Prostate gland (tissue), 2 donors: ENCODE results near the gene SIVA1. TPM values are rescaled to one million over a fixed set of nuclear protein-coding genes. Genes with fewer than 3 reads are reported as not detected.
"Not testable (repeated sequence)": the region's sequence is repeated elsewhere in the genome, so short reads cannot be mapped to it uniquely, and the experiment has no call there.

Experiments used
- DNase-seq: peaks from one replicate; pipeline ENCODE4 v3.0.0-alpha.2; 2019; ENCODE audit warnings: low spot score
- H3K27ac ChIP-seq, 2 donors: fragments of 200-600 bp; sonication (generic); 2 replicates each; pipeline ENCODE4 v1.5.1; 2017 to 2019
- H3K27me3 ChIP-seq: fragments of 200-600 bp; sonication (generic); replicated peaks from 2 replicates; pipeline ENCODE4 v1.5.1; 2019; ENCODE audit not compliant: insufficient read depth
- H3K36me3 ChIP-seq, 2 donors: fragments of 200-600 bp; sonication (generic); 1 replicate in 1 of 2; 2 replicates in 1 of 2; pipeline versions ENCODE4 v1.5.1 to v1.8.1; 2017 to 2019
- H3K4me1 ChIP-seq: fragments of 200-600 bp; sonication (generic); replicated peaks from 2 replicates; pipeline ENCODE4 v1.5.1; 2019
- H3K4me3 ChIP-seq, 2 donors: fragments of 200-600 bp; sonication (generic); 2 replicates each; pipeline ENCODE4 v1.5.1; 2017 to 2019
- H3K9me3 ChIP-seq: fragments of 200-600 bp; sonication (generic); 2 replicates; pipeline ENCODE4 v1.5.1; 2017
- POLR2A ChIP-seq: fragments of 450-650 bp; IDR thresholded peaks from one replicate; pipeline ENCODE4 v1.6.1; 2016; ENCODE audit warnings: antibody characterized with exemption, mild to moderate bottlenecking
- POLR2AphosphoS5 ChIP-seq: sonication (generic); formaldehyde crosslinking; IDR thresholded peaks from one replicate; pipeline ENCODE4 v1.6.1; 2017; ENCODE audit warnings: antibody characterized with exemption
- WGBS: methylation state at CpG from one replicate; pipeline ENCODE4 v1.1.5; 2018; 5-methylcytosine and 5-hydroxymethylcytosine counted together
- intact Hi-C: fragments of 100-400 bp; cut with DNase I; formaldehyde crosslinking; loops from one replicate; pipeline ENCODE4 v1.14.2; 2022
- total RNA-seq, 2 donors: library from RNA; depleted of rRNA; stranded (reverse); fragments of >200 nt; gene quantifications; one replicate each; pipeline ENCODE4 v1.1.0, GENCODE V29; 2016
- TF ChIP-seq, protein P1 (sequence below), 4 experiments: fragments of 200-600 bp in 2 of 4; fragments of 450-650 bp in 2 of 4; sonication (generic) in 2 of 4; IDR thresholded peaks; 1 replicate in 3 of 4; 2 replicates in 1 of 4; pipeline ENCODE4 v1.5.1; 2016 to 2019; ENCODE audit warnings: antibody characterized with exemption in 4 of 4, mild to moderate bottlenecking in 2 of 4, moderate library complexity in 2 of 4

Gene SIVA1
- total RNA-seq, 2 donors from 2014 or later, result 249 to 514 TPM

DNA sequence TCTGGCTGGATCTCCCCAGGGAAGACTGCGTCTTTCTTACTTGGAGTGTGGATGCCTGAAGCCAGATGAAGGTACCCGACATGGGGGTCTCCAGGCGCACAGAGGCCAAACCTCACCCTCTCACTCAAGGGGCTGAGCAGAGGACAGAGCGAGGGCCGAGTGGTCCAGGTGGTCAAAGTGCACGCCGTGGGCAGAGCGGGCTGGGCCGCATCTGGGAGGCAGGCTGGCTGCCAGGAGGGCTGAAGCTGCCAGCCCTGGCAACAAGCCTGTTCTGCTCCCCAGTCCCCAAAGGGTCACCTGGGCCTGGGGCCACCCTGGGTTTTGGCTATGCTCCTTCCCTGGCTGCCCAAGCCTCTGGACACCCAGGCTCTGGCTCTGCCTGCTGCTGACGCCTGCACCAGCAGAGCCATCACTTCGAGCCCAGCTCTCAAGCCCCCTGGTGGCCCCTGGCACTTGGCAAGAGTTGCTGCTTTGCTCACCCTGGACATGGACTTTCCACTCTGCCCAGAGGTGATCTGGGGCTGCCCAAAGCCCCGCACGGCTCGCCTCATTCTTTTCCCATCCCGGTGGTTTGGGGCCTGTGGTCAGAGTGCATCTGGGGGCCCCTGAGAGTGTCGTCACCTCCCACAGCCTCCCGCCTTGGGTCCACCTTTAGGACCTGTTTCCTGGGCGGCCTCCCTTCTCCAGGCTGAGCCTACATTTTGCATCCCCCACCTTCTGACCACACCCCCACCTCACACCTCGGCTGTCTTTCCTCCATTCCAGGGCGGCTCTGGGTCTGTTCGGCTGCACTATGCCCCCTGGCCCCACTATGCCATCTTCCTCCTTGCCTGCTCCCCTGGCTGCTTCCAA, 26.1 kb upstream of the SIVA1 start:
- 80% methylated on average over 21 of the region's 21 CpGs for WGBS
- H3K9me3 ChIP-seq, result no peaks in the 10 kb centered on the region
- TF ChIP-seq POLR2AphosphoS5 (no peak), POLR2A (no peak)
- TF ChIP-seq, protein P1, sequence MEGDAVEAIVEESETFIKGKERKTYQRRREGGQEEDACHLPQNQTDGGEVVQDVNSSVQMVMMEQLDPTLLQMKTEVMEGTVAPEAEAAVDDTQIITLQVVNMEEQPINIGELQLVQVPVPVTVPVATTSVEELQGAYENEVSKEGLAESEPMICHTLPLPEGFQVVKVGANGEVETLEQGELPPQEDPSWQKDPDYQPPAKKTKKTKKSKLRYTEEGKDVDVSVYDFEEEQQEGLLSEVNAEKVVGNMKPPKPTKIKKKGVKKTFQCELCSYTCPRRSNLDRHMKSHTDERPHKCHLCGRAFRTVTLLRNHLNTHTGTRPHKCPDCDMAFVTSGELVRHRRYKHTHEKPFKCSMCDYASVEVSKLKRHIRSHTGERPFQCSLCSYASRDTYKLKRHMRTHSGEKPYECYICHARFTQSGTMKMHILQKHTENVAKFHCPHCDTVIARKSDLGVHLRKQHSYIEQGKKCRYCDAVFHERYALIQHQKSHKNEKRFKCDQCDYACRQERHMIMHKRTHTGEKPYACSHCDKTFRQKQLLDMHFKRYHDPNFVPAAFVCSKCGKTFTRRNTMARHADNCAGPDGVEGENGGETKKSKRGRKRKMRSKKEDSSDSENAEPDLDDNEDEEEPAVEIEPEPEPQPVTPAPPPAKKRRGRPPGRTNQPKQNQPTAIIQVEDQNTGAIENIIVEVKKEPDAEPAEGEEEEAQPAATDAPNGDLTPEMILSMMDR (IDR thresholded peaks at IDR 0.05), result no peak
- no peaks in the 10 kb centered on the region for H3K4me1 ChIP-seq
- intact Hi-C loops, result no loop called here
- DNase-seq, result no peak
- H3K36me3 ChIP-seq, result no peaks in the 10 kb centered on the region
- no peaks in the 10 kb centered on the region for H3K27me3 ChIP-seq
- no peak overlapping the region for H3K27ac ChIP-seq
- no peak overlapping the region for H3K4me3 ChIP-seq

DNA sequence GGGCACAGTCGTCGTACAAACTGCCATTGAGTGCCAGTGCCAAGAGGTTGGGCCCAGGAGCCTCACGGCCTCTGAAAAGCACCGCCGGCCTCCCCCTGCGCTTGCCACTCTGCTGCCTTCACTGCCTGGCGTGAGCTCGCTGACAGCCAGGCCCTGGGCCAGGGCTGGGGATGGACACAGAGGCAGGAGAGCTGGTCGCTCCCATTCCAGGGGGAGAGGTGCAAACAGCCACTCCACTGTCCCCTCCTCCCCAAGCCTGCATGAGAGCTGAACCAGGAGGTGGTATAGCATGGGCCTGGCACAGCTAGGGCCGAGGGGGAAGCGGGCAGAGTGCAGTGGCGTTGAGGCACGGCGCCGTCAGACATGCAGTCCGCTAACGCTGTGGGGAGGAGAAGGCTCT, 24.3 kb upstream of the SIVA1 start:
- TF ChIP-seq POLR2A, result no peak
- no peak for TF ChIP-seq POLR2AphosphoS5
- TF ChIP-seq, protein P1 (IDR thresholded peaks at IDR 0.05), result no peak
- intact Hi-C loops, result no loop called here
- Histone ChIP-seq H3K9me3 (no peaks in the 10 kb centered on the region), H3K4me3 (no peak overlapping the region), H3K4me1 (no peaks in the 10 kb centered on the region), H3K27me3 (no peaks in the 10 kb centered on the region), H3K27ac (no peak overlapping the region), H3K36me3 (no peaks in the 10 kb centered on the region)
- no peak for DNase-seq
- 87% methylated on average over 17 of the region's 17 CpGs for WGBS

DNA sequence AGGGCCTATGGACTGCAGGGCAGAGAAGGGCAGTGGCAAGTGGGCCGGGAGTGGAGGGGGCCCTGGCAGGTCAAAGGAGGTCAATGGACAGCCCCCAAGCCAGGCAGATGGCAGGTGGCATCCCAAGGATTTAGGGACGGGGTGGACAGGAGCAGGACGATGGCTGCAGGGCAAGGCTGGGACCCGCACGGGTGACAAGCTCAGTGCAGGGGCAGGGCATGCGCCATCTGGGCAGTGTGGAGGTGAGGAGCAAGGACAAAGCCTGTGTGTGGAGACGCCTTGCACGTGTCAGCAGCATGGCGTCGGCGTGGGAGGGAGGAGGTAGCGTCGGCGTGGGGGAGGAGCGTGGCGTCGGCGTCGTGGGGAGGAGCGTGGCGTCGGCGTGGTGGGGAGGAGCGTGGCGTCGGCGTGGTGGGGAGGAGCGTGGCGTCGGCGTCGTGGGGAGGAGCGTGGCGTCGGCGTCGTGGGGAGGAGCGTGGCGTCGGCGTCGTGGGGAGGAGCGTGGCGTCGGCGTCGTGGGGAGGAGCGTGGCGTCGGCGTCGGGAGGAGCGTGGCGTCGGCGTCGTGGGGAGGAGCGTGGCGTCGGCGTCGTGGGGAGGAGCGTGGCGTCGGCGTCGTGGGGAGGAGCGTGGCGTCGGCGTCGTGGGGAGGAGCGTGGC, 23.6 kb upstream of the SIVA1 start:
- intact Hi-C loops, H3K9me3 ChIP-seq, DNase-seq, H3K4me1 ChIP-seq, H3K4me3 ChIP-seq, H3K27ac ChIP-seq, H3K36me3 ChIP-seq, H3K27me3 ChIP-seq: not testable (repeated sequence)
- 89% methylated on average over 27 of the region's 73 CpGs for WGBS

DNA sequence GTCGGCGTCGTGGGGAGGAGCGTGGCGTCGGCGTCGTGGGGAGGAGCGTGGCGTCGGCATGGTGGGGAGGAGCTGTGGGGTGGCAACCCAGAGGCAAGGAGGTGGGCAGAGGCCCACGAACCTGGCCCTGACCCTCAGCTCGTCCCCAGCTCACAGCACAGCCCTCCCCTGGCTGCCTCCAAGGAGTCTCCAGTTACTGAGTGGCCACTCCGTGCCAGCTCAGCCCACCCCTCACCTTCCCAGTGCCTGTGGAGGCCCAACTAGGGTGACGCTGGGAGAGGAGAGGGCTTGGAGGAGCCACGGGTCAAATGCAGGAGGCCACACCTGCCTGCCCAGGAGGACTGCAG, 23.1 kb upstream of the SIVA1 start:
- no peaks in the 10 kb centered on the region for H3K9me3 ChIP-seq
- WGBS, result 86% methylated on average over 12 of the region's 16 CpGs
- no peak for TF ChIP-seq POLR2AphosphoS5
- TF ChIP-seq POLR2A, result no peak
- TF ChIP-seq, protein P1 (IDR thresholded peaks at IDR 0.05), result no peak
- H3K4me1 ChIP-seq, result no peaks in the 10 kb centered on the region
- H3K4me3 ChIP-seq, result no peak overlapping the region
- H3K27me3 ChIP-seq, result no peaks in the 10 kb centered on the region
- intact Hi-C loops, result no loop called here
- no peak overlapping the region for H3K27ac ChIP-seq
- no peaks in the 10 kb centered on the region for H3K36me3 ChIP-seq
- no peak for DNase-seq

DNA sequence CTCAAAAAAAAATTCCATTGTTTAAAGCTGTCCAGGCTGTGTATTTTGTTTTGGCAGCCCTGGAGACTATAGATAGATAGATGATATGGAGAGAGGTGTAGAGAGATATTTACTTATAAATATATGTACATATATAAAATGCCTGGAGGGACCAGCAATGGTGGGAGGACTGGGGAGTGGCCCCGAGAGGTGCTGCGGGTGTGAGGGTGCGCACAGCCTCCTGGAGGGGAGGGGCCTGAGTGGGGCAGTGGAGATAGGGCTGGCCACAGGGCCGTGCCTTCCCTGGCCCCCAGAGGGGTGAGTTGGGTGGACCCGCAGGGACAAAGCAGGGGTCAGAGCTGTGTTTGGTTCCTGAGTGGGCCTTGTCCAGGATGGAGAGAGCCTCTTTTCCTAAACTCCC, 22.5 kb upstream of the SIVA1 start:
- no peak for DNase-seq
- no peaks in the 10 kb centered on the region for H3K27me3 ChIP-seq
- TF ChIP-seq POLR2A (no peak), POLR2AphosphoS5 (no peak)
- TF ChIP-seq, protein P1 (IDR thresholded peaks at IDR 0.05), result no peak
- H3K27ac ChIP-seq, result no peak overlapping the region
- H3K4me3 ChIP-seq, result no peak overlapping the region
- intact Hi-C loops, result no loop called here
- no peaks in the 10 kb centered on the region for H3K4me1 ChIP-seq
- no peaks in the 10 kb centered on the region for H3K9me3 ChIP-seq
- no peaks in the 10 kb centered on the region for H3K36me3 ChIP-seq
- 79% methylated on average over 5 of the region's 5 CpGs for WGBS
